ENCODE measurements around the gene SFT2D1.

The SFT2D1 gene

GRCh38 chr6:166338854-166339253 is 3.5 kb downstream of the SFT2D1 start:
- Histone ChIP-seq H3K79me2 (ENCODE audit: insufficient read depth, low read depth) (peaks cover 74% of the 10 kb centered on the region), H3K4me1 (ENCODE audit: low read depth, poor library complexity, severe bottlenecking) (peaks cover 21% of the 10 kb centered on the region), H2AFZ (ENCODE audit: low read depth) (no peak overlapping the region), H3K36me3 (ENCODE audit: insufficient read depth) (no peaks in the 10 kb centered on the region), H3K4me2 (no peak overlapping the region), H3K4me3 (IDR thresholded peaks at IDR 0.05; ENCODE audit: insufficient read depth, low read depth, low read length) (no peak overlapping the region), H3K27me3 (ENCODE audit: insufficient read depth, low read depth) (no peaks in the 10 kb centered on the region), H3K27ac (no peak overlapping the region), H4K20me1 (ENCODE audit: insufficient read depth) (0 out of 2 replicates have a peak, but pooled peaks cover 5% of the 10 kb centered on the region), H3K9ac (no peak overlapping the region)
- no peak for TF ChIP-seq CTCF (conservative IDR thresholded peaks at IDR 0.05; ENCODE audit: low read depth, low read length)

DNA sequence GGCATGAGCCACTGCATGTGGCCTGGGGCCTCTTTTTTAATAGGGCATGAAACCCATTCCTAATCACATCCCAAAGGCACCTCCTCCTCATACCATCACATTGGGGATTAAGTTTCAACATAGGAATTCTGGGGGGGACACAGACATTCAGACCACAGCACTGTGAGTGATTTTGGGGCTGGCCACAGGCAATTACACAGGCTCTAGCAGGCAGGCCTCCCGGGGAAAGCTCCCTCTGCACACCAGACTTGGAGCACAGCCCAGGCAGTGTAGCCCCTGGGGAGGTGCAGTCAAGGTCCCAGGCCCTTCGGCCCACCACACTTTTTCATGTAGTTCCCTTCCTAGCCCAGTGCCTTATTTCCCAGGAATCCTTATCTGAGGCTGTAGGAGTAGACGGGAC is 5.5 kb downstream of the SFT2D1 start:
- no peak overlapping the region for H3K4me2 ChIP-seq
- peaks cover 14% of the 10 kb centered on the region for H3K4me1 ChIP-seq (ENCODE audit: low read depth, poor library complexity, severe bottlenecking)
- no peak overlapping the region for H3K9ac ChIP-seq
- H2AFZ ChIP-seq (ENCODE audit: low read depth), result no peak overlapping the region
- TF ChIP-seq CTCF (conservative IDR thresholded peaks at IDR 0.05; ENCODE audit: low read depth, low read length), result no peak
- H3K36me3 ChIP-seq (ENCODE audit: insufficient read depth), result no peaks in the 10 kb centered on the region
- H3K79me2 ChIP-seq (ENCODE audit: insufficient read depth, low read depth), result peaks cover 77% of the 10 kb centered on the region
- 0 out of 2 replicates have a peak, but pooled peaks cover 5% of the 10 kb centered on the region for H4K20me1 ChIP-seq (ENCODE audit: insufficient read depth)
- no peaks in the 10 kb centered on the region for H3K27me3 ChIP-seq (ENCODE audit: insufficient read depth, low read depth)
- no peak overlapping the region for H3K27ac ChIP-seq
- H3K4me3 ChIP-seq (IDR thresholded peaks at IDR 0.05; ENCODE audit: insufficient read depth, low read depth, low read length), result no peak overlapping the region

GRCh38 chr6:166335378-166336302 is 6.7 kb downstream of the SFT2D1 start:
- TF ChIP-seq CTCF (conservative IDR thresholded peaks at IDR 0.05; ENCODE audit: low read depth, low read length), result no peak
- H3K27ac ChIP-seq, result no peak overlapping the region
- H3K9ac ChIP-seq, result no peak overlapping the region
- H3K4me3 ChIP-seq (IDR thresholded peaks at IDR 0.05; ENCODE audit: insufficient read depth, low read depth, low read length), result no peak overlapping the region
- H3K79me2 ChIP-seq (ENCODE audit: insufficient read depth, low read depth), result peaks cover 75% of the 10 kb centered on the region
- H3K4me2 ChIP-seq, result no peak overlapping the region
- H3K4me1 ChIP-seq (ENCODE audit: low read depth, poor library complexity, severe bottlenecking), result peaks cover 4% of the 10 kb centered on the region
- H2AFZ ChIP-seq (ENCODE audit: low read depth), result no peak overlapping the region
- no peaks in the 10 kb centered on the region for H3K36me3 ChIP-seq (ENCODE audit: insufficient read depth)
- H3K27me3 ChIP-seq (ENCODE audit: insufficient read depth, low read depth), result no peaks in the 10 kb centered on the region
- H4K20me1 ChIP-seq (ENCODE audit: insufficient read depth), result 0 out of 2 replicates have a peak, but pooled peaks cover 5% of the 10 kb centered on the region

DNA sequence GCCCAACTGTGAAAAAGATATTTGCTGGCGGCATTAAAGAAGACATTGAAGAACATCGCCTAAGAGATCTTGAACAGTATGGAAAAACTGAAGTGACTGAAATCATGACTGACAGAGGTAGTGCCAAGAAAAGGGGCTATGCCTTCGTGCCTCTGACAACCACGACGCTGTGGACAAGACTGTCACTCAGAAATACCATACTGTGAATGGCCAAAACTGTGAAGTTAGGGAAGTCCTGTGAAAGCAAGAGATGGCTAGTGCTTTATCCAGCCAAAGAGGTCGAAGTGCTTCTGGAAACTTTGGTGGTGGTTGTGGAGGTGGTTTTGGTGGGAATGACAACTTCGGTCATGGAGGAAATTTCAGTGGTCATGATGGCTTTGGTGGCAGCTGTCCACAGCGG is 7.5 kb downstream of the SFT2D1 start:
- H3K27me3 ChIP-seq (ENCODE audit: insufficient read depth, low read depth), result no peaks in the 10 kb centered on the region
- H3K27ac ChIP-seq, result no peak overlapping the region
- peaks cover 69% of the 10 kb centered on the region for H3K79me2 ChIP-seq (ENCODE audit: insufficient read depth, low read depth)
- H4K20me1 ChIP-seq (ENCODE audit: insufficient read depth), result 0 out of 2 replicates have a peak, but pooled peaks cover 5% of the 10 kb centered on the region
- H2AFZ ChIP-seq (ENCODE audit: low read depth), result no peak overlapping the region
- H3K4me3 ChIP-seq (IDR thresholded peaks at IDR 0.05; ENCODE audit: insufficient read depth, low read depth, low read length), result no peak overlapping the region
- no peak for TF ChIP-seq CTCF (conservative IDR thresholded peaks at IDR 0.05; ENCODE audit: low read depth, low read length)
- no peak overlapping the region for H3K4me2 ChIP-seq
- H3K36me3 ChIP-seq (ENCODE audit: insufficient read depth), result no peaks in the 10 kb centered on the region
- H3K4me1 ChIP-seq (ENCODE audit: low read depth, poor library complexity, severe bottlenecking), result no peaks in the 10 kb centered on the region
- no peak overlapping the region for H3K9ac ChIP-seq

All from KMS-11 (cell line).